ENCODE data around the gene SSTR3. TPM values are rescaled to one million over a fixed set of nuclear protein-coding genes. Genes with fewer than 3 reads are reported as not detected.

SSTR3 gene
- total RNA-seq, 1 donor from 2014 or later, result not detected

DNA sequence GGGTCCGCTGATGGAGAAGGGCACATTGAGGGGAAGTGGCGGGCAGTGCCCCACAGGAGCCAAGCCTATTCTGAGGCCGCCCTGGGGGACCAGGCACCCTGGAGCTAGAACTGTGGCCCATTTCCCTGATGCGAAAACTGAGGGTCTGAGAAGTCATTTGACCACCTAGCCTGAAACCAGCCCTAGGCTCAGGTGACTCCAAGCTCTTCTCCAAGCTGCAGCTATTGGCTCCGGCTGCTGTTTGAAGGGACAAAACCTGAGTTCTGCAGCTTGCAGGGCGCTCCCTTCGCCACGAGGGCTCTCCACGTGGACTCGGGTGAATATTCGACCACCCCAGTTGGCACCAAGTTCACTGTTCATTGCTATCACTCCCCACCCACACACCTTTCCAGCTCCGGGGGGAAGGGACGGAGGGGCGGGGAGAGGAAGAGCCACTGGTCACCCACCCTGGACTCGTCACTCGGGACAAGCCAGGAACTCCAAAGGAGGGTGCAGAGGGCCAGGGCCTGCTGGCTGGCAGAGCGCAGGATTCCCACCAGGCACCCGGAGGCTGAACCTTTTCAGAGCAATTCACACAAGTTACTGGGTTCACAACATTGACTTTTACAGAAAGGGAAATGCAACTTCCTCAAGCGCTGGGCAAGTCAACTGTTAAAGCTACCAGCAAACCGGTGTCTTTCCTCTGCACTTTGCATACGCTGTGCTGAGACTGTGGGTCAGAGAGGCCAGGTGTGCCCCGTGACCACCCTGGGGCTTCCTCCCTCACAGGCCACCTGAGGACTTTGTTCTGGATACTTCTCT, 32.8 kb upstream of the SSTR3 start:
- H3K4me1 Mint-ChIP-seq (ENCODE audit: low read depth), result peaks cover 6% of the 10 kb centered on the region
- H3K27me3 Mint-ChIP-seq (ENCODE audit: low read depth), result peaks cover 17% of the 10 kb centered on the region
- no peak overlapping the region for H3K4me3 Mint-ChIP-seq (ENCODE audit: unreplicated experiment)
- peak; percentile 42 for DNase-seq (ENCODE audit: low spot score)
- no peaks in the 10 kb centered on the region for H3K9me3 Mint-ChIP-seq (ENCODE audit: low read depth)
- H3K27ac Mint-ChIP-seq (ENCODE audit: unreplicated experiment), result no peak overlapping the region
- TF ChIP-seq CTCF (IDR thresholded peaks at IDR 0.05), result no peak
- no peaks in the 10 kb centered on the region for H3K36me3 Mint-ChIP-seq (ENCODE audit: low read depth)

- Mint-ChIP-seq H3K36me3 (ENCODE audit: low read depth) (no peaks in the 10 kb centered on the region), H3K9me3 (ENCODE audit: low read depth) (no peaks in the 10 kb centered on the region), H3K27ac (ENCODE audit: unreplicated experiment) (no peak within 1 kb of the TSS), H3K4me3 (ENCODE audit: unreplicated experiment) (no peak within 1 kb of the TSS), H3K27me3 (ENCODE audit: low read depth) (peaks cover 17% of the 10 kb centered on the region), H3K4me1 (ENCODE audit: low read depth) (peaks cover 6% of the 10 kb centered on the region)
- no peak for TF ChIP-seq CTCF (IDR thresholded peaks at IDR 0.05)
- DNase-seq (ENCODE audit: low spot score), result peak; percentile 78
Measured at GRCh38 chr22:37244114-37244921, 32.0 kb upstream of the SSTR3 start, which contains the start of gene RAC2. TSS of gene RAC2 (minus strand) at chr22:37244269. CDS start at chr22:37244148, 121 bp downstream.

DNA sequence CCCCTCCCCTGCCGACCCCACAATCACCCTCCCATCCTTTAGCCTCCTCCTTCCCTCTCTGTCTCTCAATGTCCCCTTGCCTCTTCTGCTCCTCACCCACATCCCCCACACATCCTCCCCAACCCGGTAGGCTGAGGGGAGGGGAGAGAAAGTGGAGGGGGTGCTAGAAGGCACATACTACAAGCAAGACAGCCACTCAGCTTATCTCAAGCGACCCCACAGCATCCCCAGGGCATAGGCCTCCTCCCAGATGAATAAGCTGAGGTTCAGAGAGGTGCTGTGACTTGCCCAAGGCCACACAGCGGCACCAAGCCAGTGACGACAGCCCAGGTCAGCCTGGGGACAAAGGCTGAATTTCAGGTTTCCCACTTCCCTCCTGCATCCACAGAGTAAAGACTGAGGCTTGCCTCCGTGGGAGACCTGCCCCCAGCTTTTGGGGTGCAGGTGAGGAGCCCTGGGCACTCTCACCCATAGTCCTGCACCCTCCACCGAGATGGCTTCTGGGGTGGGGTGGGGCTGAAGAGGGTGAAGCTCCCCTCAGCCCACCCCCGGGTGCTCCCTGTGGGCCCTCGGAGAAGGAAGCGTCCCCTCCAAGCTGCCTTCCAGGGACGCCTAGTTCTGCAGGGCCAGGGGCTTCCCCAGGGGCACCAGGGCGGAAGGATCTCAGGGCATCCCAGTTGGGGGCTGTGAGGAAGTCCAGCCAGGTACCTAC, 31.3 kb upstream of the SSTR3 start:
- Mint-ChIP-seq H3K4me1 (ENCODE audit: low read depth) (peaks cover 6% of the 10 kb centered on the region), H3K4me3 (ENCODE audit: unreplicated experiment) (no peak overlapping the region), H3K9me3 (ENCODE audit: low read depth) (no peaks in the 10 kb centered on the region), H3K27me3 (ENCODE audit: low read depth) (peaks cover 19% of the 10 kb centered on the region), H3K36me3 (ENCODE audit: low read depth) (no peaks in the 10 kb centered on the region), H3K27ac (ENCODE audit: unreplicated experiment) (no peak overlapping the region)
- TF ChIP-seq CTCF (IDR thresholded peaks at IDR 0.05), result no peak
- DNase-seq (ENCODE audit: low spot score), result no peak

- no peak for TF ChIP-seq CTCF (IDR thresholded peaks at IDR 0.05)
- Mint-ChIP-seq H3K27ac (ENCODE audit: unreplicated experiment) (no peak overlapping the region), H3K27me3 (ENCODE audit: low read depth) (peaks cover 20% of the 10 kb centered on the region), H3K4me1 (ENCODE audit: low read depth) (peaks cover 6% of the 10 kb centered on the region), H3K9me3 (ENCODE audit: low read depth) (no peaks in the 10 kb centered on the region), H3K36me3 (ENCODE audit: low read depth) (no peaks in the 10 kb centered on the region), H3K4me3 (ENCODE audit: unreplicated experiment) (no peak overlapping the region)
- peak; percentile 68 for DNase-seq (ENCODE audit: low spot score)
Measured at GRCh38 chr22:37242395-37242918, 30.2 kb upstream of the SSTR3 start.
